H1 (cell line): ENCODE results near the gene EMC1.

Experiments
- EP300 ChIP-seq, 2 experiments: IDR thresholded peaks; 1 replicate in 1 of 2; 2 replicates in 1 of 2; pipeline ENCODE4 v1.6.1; 2011 to 2012; ENCODE audit warnings: low read depth in 2 of 2, low read length in 2 of 2, mild to moderate bottlenecking in 2 of 2, borderline replicate concordance in 1 of 2, inconsistent platforms in 1 of 2, moderate library complexity in 1 of 2
- EZH2 ChIP-seq: fragments of 200-600 bp; sonication (generic); IDR thresholded peaks from 2 replicates; pipeline ENCODE4 v1.7.1; 2012; ENCODE audit warnings: low read depth, mild to moderate bottlenecking, moderate library complexity, low read length, inconsistent platforms; ENCODE audit not compliant: severe bottlenecking
- GTF2F1 ChIP-seq: IDR thresholded peaks from 2 replicates; pipeline ENCODE4 v1.6.1; 2012; ENCODE audit warnings: low read depth, low read length, improper control_type of control experiment, borderline replicate concordance
- JUND ChIP-seq: IDR thresholded peaks from 2 replicates; pipeline ENCODE4 v1.6.1; 2011; ENCODE audit warnings: mild to moderate bottlenecking, improper control_type of control experiment, low read length
- KDM5A ChIP-seq: fragments of 200-600 bp; IDR thresholded peaks from 2 replicates; pipeline ENCODE4 v1.7.1; 2012; ENCODE audit warnings: mild to moderate bottlenecking, low read length, inconsistent platforms, mixed read lengths
- NRF1 ChIP-seq: IDR thresholded peaks from 2 replicates; pipeline ENCODE4 v1.6.1; 2011; ENCODE audit warnings: mild to moderate bottlenecking, low read depth, low read length, improper control_type of control experiment
- POLR2A ChIP-seq, 2 experiments: IDR thresholded peaks; 1 replicate in 1 of 2; 2 replicates in 1 of 2; pipeline ENCODE4 v1.6.1; 2011; ENCODE audit warnings: low read depth in 2 of 2, low read length in 2 of 2, mild to moderate bottlenecking in 2 of 2; ENCODE audit errors: control extremely low read depth in 1 of 2
- POLR2AphosphoS5 ChIP-seq: IDR thresholded peaks from 2 replicates; pipeline ENCODE4 v1.6.1; 2011; ENCODE audit warnings: low read depth, low read length
- SRF ChIP-seq: IDR thresholded peaks from 2 replicates; pipeline ENCODE4 v1.6.1; 2011; ENCODE audit warnings: mild to moderate bottlenecking, low read depth, low read length, moderate library complexity
- ZNF274 ChIP-seq: IDR thresholded peaks from 2 replicates; pipeline ENCODE4 v1.7.0; 2012; ENCODE audit warnings: low read length, borderline replicate concordance; ENCODE audit errors: extremely low read depth
- TF ChIP-seq, protein P1 (sequence below), 3 experiments: IDR thresholded peaks; 1 replicate in 2 of 3; 2 replicates in 1 of 3; pipeline versions ENCODE4 v1.5.1 to v1.6.1; 2011; ENCODE audit warnings: low read length in 3 of 3, mild to moderate bottlenecking in 3 of 3, inconsistent platforms in 2 of 3, low read depth in 1 of 3, moderate library complexity in 1 of 3; ENCODE audit not compliant: insufficient read depth in 1 of 3; ENCODE audit errors: control extremely low read depth in 1 of 3
- TF ChIP-seq, protein P2 (sequence below): IDR thresholded peaks from 2 replicates; pipeline ENCODE4 v1.6.1; 2012; ENCODE audit warnings: inconsistent platforms

DNA sequence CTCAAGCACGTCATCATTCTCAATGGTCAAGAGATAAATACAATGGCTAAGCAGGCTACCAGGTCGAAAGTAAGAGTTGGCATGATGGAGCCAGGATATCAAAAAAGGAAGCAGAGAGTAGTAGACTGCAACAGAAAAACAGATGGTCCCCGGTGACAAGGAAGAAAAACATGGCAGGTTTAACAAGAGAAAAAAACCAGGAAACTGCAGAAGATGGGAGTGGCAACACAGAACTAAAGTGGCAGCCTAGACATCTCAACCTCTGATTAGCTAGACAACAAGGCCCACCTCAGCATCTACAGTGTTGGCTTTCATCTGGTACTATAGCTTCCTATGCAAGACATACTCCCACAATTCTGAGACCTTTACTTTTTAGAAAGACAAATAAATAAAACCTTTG is 44.4 kb downstream of the EMC1 start:
- TF ChIP-seq JUND (no peak), GTF2F1 (no peak), EZH2 (no peak), POLR2A (IDR thresholded peaks at IDR 0.05; ENCODE audit: control extremely low read depth in 1 of 2, low read depth in 2 of 2, low read length in 2 of 2) (no peak), ZNF274 (no peak), NRF1 (no peak), EP300 (IDR thresholded peaks at IDR 0.05; ENCODE audit: borderline replicate concordance in 1 of 2, low read depth in 2 of 2, low read length in 2 of 2) (no peak), POLR2AphosphoS5 (no peak), KDM5A (no peak), SRF (no peak)
- TF ChIP-seq, protein P1, sequence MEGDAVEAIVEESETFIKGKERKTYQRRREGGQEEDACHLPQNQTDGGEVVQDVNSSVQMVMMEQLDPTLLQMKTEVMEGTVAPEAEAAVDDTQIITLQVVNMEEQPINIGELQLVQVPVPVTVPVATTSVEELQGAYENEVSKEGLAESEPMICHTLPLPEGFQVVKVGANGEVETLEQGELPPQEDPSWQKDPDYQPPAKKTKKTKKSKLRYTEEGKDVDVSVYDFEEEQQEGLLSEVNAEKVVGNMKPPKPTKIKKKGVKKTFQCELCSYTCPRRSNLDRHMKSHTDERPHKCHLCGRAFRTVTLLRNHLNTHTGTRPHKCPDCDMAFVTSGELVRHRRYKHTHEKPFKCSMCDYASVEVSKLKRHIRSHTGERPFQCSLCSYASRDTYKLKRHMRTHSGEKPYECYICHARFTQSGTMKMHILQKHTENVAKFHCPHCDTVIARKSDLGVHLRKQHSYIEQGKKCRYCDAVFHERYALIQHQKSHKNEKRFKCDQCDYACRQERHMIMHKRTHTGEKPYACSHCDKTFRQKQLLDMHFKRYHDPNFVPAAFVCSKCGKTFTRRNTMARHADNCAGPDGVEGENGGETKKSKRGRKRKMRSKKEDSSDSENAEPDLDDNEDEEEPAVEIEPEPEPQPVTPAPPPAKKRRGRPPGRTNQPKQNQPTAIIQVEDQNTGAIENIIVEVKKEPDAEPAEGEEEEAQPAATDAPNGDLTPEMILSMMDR (IDR thresholded peaks at IDR 0.05; ENCODE audit: control extremely low read depth in 1 of 3, insufficient read depth in 1 of 3, low read depth in 1 of 3, low read length in 3 of 3) = no peak
- TF ChIP-seq, protein P2, sequence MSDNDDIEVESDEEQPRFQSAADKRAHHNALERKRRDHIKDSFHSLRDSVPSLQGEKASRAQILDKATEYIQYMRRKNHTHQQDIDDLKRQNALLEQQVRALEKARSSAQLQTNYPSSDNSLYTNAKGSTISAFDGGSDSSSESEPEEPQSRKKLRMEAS = no peak
